ENCODE measurements around the gene CTTNBP2. TPM values are rescaled to one million over a fixed set of nuclear protein-coding genes. Genes with fewer than 3 reads are reported as not detected.

The CTTNBP2 gene
- total and polyA plus RNA-seq, 10 of the 15 experiments (the other 5 are each of a cell fraction or from before 2014, with no cell fraction given) = 0.04 to 0.43 TPM; not detected in 8

GRCh38 chr7:117888627-117889026 lies 15.4 kb upstream of the CTTNBP2 start:
- SMC1A ChIA-PET (ENCODE audit: uncharacterized antibody, unreplicated experiment) = no interaction called here
- BruUV-seq (replicated peaks) = no TSS peak
- ATAC-seq (no peak), FAIRE-seq (no peak), DNase-seq (ENCODE audit: low read depth, low spot score) (no peak)
- CTCF ChIA-PET = no interaction called here
- RAD21 ChIA-PET (ENCODE audit: unreplicated experiment) = no interaction called here
- no peak overlapping the region for H3K27ac ChIP-seq (ENCODE audit: control insufficient read depth, insufficient read depth)
- no peaks in the 10 kb centered on the region for H3K79me2 ChIP-seq (ENCODE audit: control insufficient read depth, insufficient read depth, low read length)
- H3K9me3 ChIP-seq (replicated peaks; ENCODE audit: control insufficient read depth, insufficient read depth, low read length) = no peaks in the 10 kb centered on the region
- H3K27me3 ChIP-seq (replicated peaks in 1 of 2; ENCODE audit: control insufficient read depth in 2 of 2, insufficient read depth in 2 of 2, low read length in 1 of 2) = 0 out of 4 replicates have a peak, but pooled peaks cover 0 to 1% of the 10 kb centered on the region in 2 experiments
- H4K20me1 ChIP-seq (ENCODE audit: control insufficient read depth, insufficient read depth) = no peaks in the 10 kb centered on the region
- no peak for TF ChIP-seq ETV6 (conservative IDR thresholded peaks at IDR 0.05 in 1 of 2, IDR thresholded peaks at IDR 0.05 in 1 of 2; ENCODE audit: borderline replicate concordance in 1 of 2, low read depth in 1 of 2)
- no peak for TF ChIP-seq ZNF217 (IDR thresholded peaks at IDR 0.05)
- TF ChIP-seq PKNOX1 (IDR thresholded peaks at IDR 0.05) = no peak
- TF ChIP-seq ELK1 (IDR thresholded peaks at IDR 0.05; ENCODE audit: low read depth, low read length) = no peak
- no peak for TF ChIP-seq NR2F1 (conservative IDR thresholded peaks at IDR 0.05)
- TF ChIP-seq ZNF24 (IDR thresholded peaks at IDR 0.05) = no peak
- no peak for TF ChIP-seq MTA3 (IDR thresholded peaks at IDR 0.05; ENCODE audit: borderline replicate concordance, low read length)
- no peak for TF ChIP-seq CHD4 (IDR thresholded peaks at IDR 0.05)
- no peak for TF ChIP-seq ESRRA (IDR thresholded peaks at IDR 0.05; ENCODE audit: low read length)
- in situ Hi-C loops (cut with MboI) = no loop called here
- H3K4me2 ChIP-seq (ENCODE audit: control insufficient read depth, insufficient read depth) = no peak overlapping the region
- no peaks in the 10 kb centered on the region for H3K36me3 ChIP-seq (ENCODE audit: control insufficient read depth in 2 of 2, insufficient read depth in 2 of 2, low read length in 1 of 2)
- H3K4me1 ChIP-seq (ENCODE audit: control insufficient read depth, insufficient read depth, low read length) = no peaks in the 10 kb centered on the region
- H3K4me3 ChIP-seq = no peak overlapping the region
- WGBS (ENCODE audit: insufficient coverage, insufficient replicate concordance, low lambda C conversion rate, missing lambda C conversion rate) = 18% methylated on average over 1 of the region's 1 CpG
- H2AFZ ChIP-seq (ENCODE audit: control insufficient read depth, low read depth, low read length) = no peak overlapping the region
- no peak overlapping the region for H3K9ac ChIP-seq (ENCODE audit: control insufficient read depth, insufficient read depth, low read length)
- intact Hi-C loops (cut with micrococcal nuclease; ENCODE audit: unreplicated experiment) = no loop called here
- POLR2A ChIA-PET = no interaction called here
